Measurements from ENCODE around the gene PIK3AP1. TPM values are rescaled to one million over a fixed set of nuclear protein-coding genes. Genes with fewer than 3 reads are reported as not detected.

The PIK3AP1 gene
- total and polyA plus RNA-seq, 2 of the 4 experiments (the other 2 are of a cell fraction): under 0.01 to 0.14 TPM

GRCh38 chr10:96688789-96689188, 31.5 kb downstream of the PIK3AP1 start:
- WGBS, 2 experiments (ENCODE audit: extremely low coverage in 2 of 2, insufficient read length in 1 of 2): 87% methylated on average over 3 of the region's 4 CpGs; no CpG with 5 or more reads in 1 of the 2 experiments
- H4K5ac ChIP-seq (ENCODE audit: low read depth, low read length): no peak overlapping the region
- no peak overlapping the region for H4K8ac ChIP-seq (ENCODE audit: low read depth in 2 of 2, low read length in 2 of 2)
- DNase-seq (no peak), ATAC-seq (ENCODE audit: low read depth) (no peak)
- H3K4me3 ChIP-seq (ENCODE audit: insufficient read depth, low read depth, low read length): no peak overlapping the region
- no TSS peak for BruUV-seq (replicated peaks)
- no peak overlapping the region for H2AK9ac ChIP-seq (replicated peaks; ENCODE audit: low read depth, low read length, poor library complexity)
- H2AK5ac ChIP-seq (ENCODE audit: low read depth, low read length): no peak overlapping the region
- intact Hi-C loops (cut with micrococcal nuclease) (no loop called here), dilution Hi-C loops (cut with HindIII; ENCODE audit: low sequenced_read_pairs, unreplicated experiment) (no loop called here), in situ Hi-C loops (cut with MboI; ENCODE audit: low sequenced_read_pairs) (no loop called here)
- H3K79me1 ChIP-seq (ENCODE audit: low read depth in 1 of 2, low read length in 2 of 2): no peaks in the 10 kb centered on the region
- H3K4me1 ChIP-seq (ENCODE audit: control insufficient read depth, insufficient read depth, low read length): peaks cover 8% of the 10 kb centered on the region
- no peak overlapping the region for H3K4ac ChIP-seq (ENCODE audit: low read depth, low read length)
- TF ChIP-seq RCOR1 (IDR thresholded peaks at IDR 0.05; ENCODE audit: insufficient replicate concordance, low read length) (no peak), MAZ (IDR thresholded peaks at IDR 0.05; ENCODE audit: borderline replicate concordance, low read depth, low read length) (no peak), CEBPB (IDR thresholded peaks at IDR 0.05; ENCODE audit: low read depth, low read length) (no peak), CHD1 (IDR thresholded peaks at IDR 0.05; ENCODE audit: low read depth, low read length) (no peak), BHLHE40 (IDR thresholded peaks at IDR 0.05; ENCODE audit: low read depth, low read length) (no peak), NFE2L2 (IDR thresholded peaks at IDR 0.05; ENCODE audit: low read depth, low read length) (no peak), MXI1 (IDR thresholded peaks at IDR 0.05; ENCODE audit: borderline replicate concordance, low read depth, low read length) (no peak), RAD21 (IDR thresholded peaks at IDR 0.05; ENCODE audit: low read length) (no peak), POLR2A (IDR thresholded peaks at IDR 0.05; ENCODE audit: low read depth, low read length) (no peak), ELK1 (IDR thresholded peaks at IDR 0.05; ENCODE audit: borderline replicate concordance, low read depth, low read length) (no peak), SMC3 (IDR thresholded peaks at IDR 0.05; ENCODE audit: low read depth, low read length) (no peak), FOS (IDR thresholded peaks at IDR 0.05; ENCODE audit: low read depth, low read length) (no peak), MAFK (IDR thresholded peaks at IDR 0.05; ENCODE audit: low read depth, low read length) (no peak), RFX5 (IDR thresholded peaks at IDR 0.05; ENCODE audit: low read depth, low read length) (no peak)
- TF ChIP-seq, protein P1, sequence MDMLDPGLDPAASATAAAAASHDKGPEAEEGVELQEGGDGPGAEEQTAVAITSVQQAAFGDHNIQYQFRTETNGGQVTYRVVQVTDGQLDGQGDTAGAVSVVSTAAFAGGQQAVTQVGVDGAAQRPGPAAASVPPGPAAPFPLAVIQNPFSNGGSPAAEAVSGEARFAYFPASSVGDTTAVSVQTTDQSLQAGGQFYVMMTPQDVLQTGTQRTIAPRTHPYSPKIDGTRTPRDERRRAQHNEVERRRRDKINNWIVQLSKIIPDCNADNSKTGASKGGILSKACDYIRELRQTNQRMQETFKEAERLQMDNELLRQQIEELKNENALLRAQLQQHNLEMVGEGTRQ (IDR thresholded peaks at IDR 0.05; ENCODE audit: low read depth, low read length): no peak
- TF ChIP-seq, protein P2, sequence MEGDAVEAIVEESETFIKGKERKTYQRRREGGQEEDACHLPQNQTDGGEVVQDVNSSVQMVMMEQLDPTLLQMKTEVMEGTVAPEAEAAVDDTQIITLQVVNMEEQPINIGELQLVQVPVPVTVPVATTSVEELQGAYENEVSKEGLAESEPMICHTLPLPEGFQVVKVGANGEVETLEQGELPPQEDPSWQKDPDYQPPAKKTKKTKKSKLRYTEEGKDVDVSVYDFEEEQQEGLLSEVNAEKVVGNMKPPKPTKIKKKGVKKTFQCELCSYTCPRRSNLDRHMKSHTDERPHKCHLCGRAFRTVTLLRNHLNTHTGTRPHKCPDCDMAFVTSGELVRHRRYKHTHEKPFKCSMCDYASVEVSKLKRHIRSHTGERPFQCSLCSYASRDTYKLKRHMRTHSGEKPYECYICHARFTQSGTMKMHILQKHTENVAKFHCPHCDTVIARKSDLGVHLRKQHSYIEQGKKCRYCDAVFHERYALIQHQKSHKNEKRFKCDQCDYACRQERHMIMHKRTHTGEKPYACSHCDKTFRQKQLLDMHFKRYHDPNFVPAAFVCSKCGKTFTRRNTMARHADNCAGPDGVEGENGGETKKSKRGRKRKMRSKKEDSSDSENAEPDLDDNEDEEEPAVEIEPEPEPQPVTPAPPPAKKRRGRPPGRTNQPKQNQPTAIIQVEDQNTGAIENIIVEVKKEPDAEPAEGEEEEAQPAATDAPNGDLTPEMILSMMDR (conservative IDR thresholded peaks at IDR 0.05; ENCODE audit: low read depth, low read length): no peak
- no peak overlapping the region for H3K56ac ChIP-seq (ENCODE audit: extremely low read depth, insufficient read depth, low read length)
- H3K14ac ChIP-seq (replicated peaks; ENCODE audit: low read depth, low read length): no peak overlapping the region
- H4K20me1 ChIP-seq (ENCODE audit: insufficient read depth, low read length): no peaks in the 10 kb centered on the region
- peaks cover 17% of the 10 kb centered on the region for H3K9me1 ChIP-seq (ENCODE audit: insufficient read depth, low read length)
- H2AFZ ChIP-seq (replicated peaks; ENCODE audit: low read length, poor library complexity): no peak overlapping the region
- CTCF ChIA-PET: no interaction called here
- no peak overlapping the region for H2BK120ac ChIP-seq (ENCODE audit: low read depth, low read length)
- no peak overlapping the region for H3K23ac ChIP-seq (ENCODE audit: low read depth, low read length)
- POLR2A ChIA-PET (ENCODE audit: unreplicated experiment): no interaction called here
- no peaks in the 10 kb centered on the region for H3K9me3 ChIP-seq (ENCODE audit: control insufficient read depth, insufficient read depth, low read length)
- H3K36me3 ChIP-seq (ENCODE audit: control insufficient read depth, insufficient read depth, low read length): no peaks in the 10 kb centered on the region
- H2BK5ac ChIP-seq (ENCODE audit: low read depth, low read length, poor library complexity, severe bottlenecking): no peak overlapping the region
- H3K4me2 ChIP-seq (ENCODE audit: low read depth, low read length): no peak overlapping the region
- no peak overlapping the region for H3K9ac ChIP-seq (ENCODE audit: low read depth, low read length)
- no peak overlapping the region for H2BK20ac ChIP-seq (ENCODE audit: low read depth, low read length)
- no peak overlapping the region for H3K27ac ChIP-seq (ENCODE audit: insufficient read depth, low read length)
- no peak overlapping the region for H2BK15ac ChIP-seq (ENCODE audit: low read depth, low read length)
- H3K18ac ChIP-seq (ENCODE audit: low read depth, low read length): no peak overlapping the region
- no peak overlapping the region for H4K91ac ChIP-seq (ENCODE audit: insufficient read depth, low read depth, low read length)
- no peaks in the 10 kb centered on the region for H3K27me3 ChIP-seq (ENCODE audit: control insufficient read depth, insufficient read depth, low read length)
